Smooth muscle cell (in vitro differentiated cells): ENCODE data around the gene THEM5. TPM values are rescaled to one million over a fixed set of nuclear protein-coding genes. Genes with fewer than 3 reads are reported as not detected.

Source experiments
- DNase-seq: peaks from one replicate; lab custom pipeline; 2025; ENCODE audit not compliant: unreplicated experiment; lab: John Stamatoyannopoulos, UW
- H2AFZ ChIP-seq: fragments of 200-600 bp; sonication (generic); 2 replicates; pipeline ENCODE4 v1.6.0; 2016; ENCODE audit warnings: antibody characterized with exemption, low read depth, mild to moderate bottlenecking
- H3F3A ChIP-seq: fragments of 200-600 bp; sonication (generic); 2 replicates; pipeline ENCODE4 v1.6.0; 2017; ENCODE audit warnings: antibody characterized with exemption, low read depth
- H3K27ac ChIP-seq: fragments of 200-600 bp; sonication (generic); 2 replicates; pipeline ENCODE4 v1.5.1; 2016; ENCODE audit warnings: low read depth, mild to moderate bottlenecking
- H3K27me3 ChIP-seq: fragments of 200-600 bp; sonication (generic); 2 replicates; pipeline ENCODE4 v1.6.1; 2016; ENCODE audit warnings: low read depth, mild to moderate bottlenecking
- H3K36me3 ChIP-seq: fragments of 200-600 bp; sonication (generic); 2 replicates; pipeline ENCODE4 v1.5.1; 2016; ENCODE audit warnings: low read depth
- H3K4me1 ChIP-seq: fragments of 200-600 bp; sonication (generic); 2 replicates; pipeline ENCODE4 v1.5.1; 2016; ENCODE audit warnings: low read depth
- H3K4me2 ChIP-seq: fragments of 200-600 bp; sonication (generic); 2 replicates; pipeline ENCODE4 v1.6.0; 2016; ENCODE audit warnings: mild to moderate bottlenecking
- H3K4me3 ChIP-seq: fragments of 200-600 bp; sonication (generic); 2 replicates; pipeline ENCODE4 v1.5.1; 2016; ENCODE audit warnings: mild to moderate bottlenecking
- H3K79me2 ChIP-seq: fragments of 200-600 bp; sonication (generic); 2 replicates; pipeline ENCODE4 v1.6.0; 2016; ENCODE audit warnings: low read depth, mild to moderate bottlenecking
- H3K9ac ChIP-seq: fragments of 200-600 bp; sonication (generic); 2 replicates; pipeline ENCODE4 v1.6.0; 2016; ENCODE audit warnings: low read depth
- H3K9me3 ChIP-seq: fragments of 200-600 bp; sonication (generic); replicated peaks from 2 replicates; pipeline ENCODE4 v1.5.1; 2016; ENCODE audit warnings: low read depth
- H4K20me1 ChIP-seq: fragments of 200-600 bp; sonication (generic); 2 replicates; pipeline ENCODE4 v1.6.0; 2016; ENCODE audit warnings: low read depth
- CTCF ChIP-seq: fragments of 200-600 bp; sonication (generic); IDR thresholded peaks from 2 replicates; pipeline ENCODE4 v1.5.1; 2017; ENCODE audit warnings: borderline replicate concordance, mild to moderate bottlenecking, antibody characterized with exemption; ENCODE audit not compliant: insufficient read depth, poor library complexity, severe bottlenecking
- WGBS: methylation state at CpG from one replicate; pipeline ENCODE4 v1.1.7; 2016; ENCODE audit warnings: low lambda C conversion rate; 5-methylcytosine and 5-hydroxymethylcytosine counted together
- polyA plus RNA-seq: library from polyadenylated mRNA; unstranded; fragments of >200 nt; fragmentation: Nextera tagmentation; extraction: Ambion mirVana; gene quantifications from 2 replicates; pipeline ENCODE4 v1.2.1, GENCODE V29; 2016
- total RNA-seq: library from RNA; depleted of rRNA; stranded (reverse); fragments of >200 nt; gene quantifications from 2 replicates; pipeline ENCODE4 v1.2.3, GENCODE V29; 2014

The THEM5 gene
- total and polyA plus RNA-seq, 2 experiments from 2014 or later: 0.76 to 1.0 TPM

GRCh38 chr1:151867321-151867720, 13.8 kb upstream of the THEM5 start:
- DNase-seq: no peak
- Histone ChIP-seq H3K36me3 (no peaks in the 10 kb centered on the region), H3K9ac (no peak overlapping the region), H3K27me3 (no peaks in the 10 kb centered on the region), H3K27ac (no peak overlapping the region), H3K4me2 (no peak overlapping the region), H3F3A (no peaks in the 10 kb centered on the region), H3K9me3 (no peaks in the 10 kb centered on the region), H3K4me1 (peaks cover 5% of the 10 kb centered on the region), H3K4me3 (no peak overlapping the region), H3K79me2 (no peaks in the 10 kb centered on the region), H4K20me1 (no peaks in the 10 kb centered on the region), H2AFZ (no peak overlapping the region)
- no peak for TF ChIP-seq CTCF
- WGBS: 78% methylated on average over 2 of the region's 2 CpGs

DNA sequence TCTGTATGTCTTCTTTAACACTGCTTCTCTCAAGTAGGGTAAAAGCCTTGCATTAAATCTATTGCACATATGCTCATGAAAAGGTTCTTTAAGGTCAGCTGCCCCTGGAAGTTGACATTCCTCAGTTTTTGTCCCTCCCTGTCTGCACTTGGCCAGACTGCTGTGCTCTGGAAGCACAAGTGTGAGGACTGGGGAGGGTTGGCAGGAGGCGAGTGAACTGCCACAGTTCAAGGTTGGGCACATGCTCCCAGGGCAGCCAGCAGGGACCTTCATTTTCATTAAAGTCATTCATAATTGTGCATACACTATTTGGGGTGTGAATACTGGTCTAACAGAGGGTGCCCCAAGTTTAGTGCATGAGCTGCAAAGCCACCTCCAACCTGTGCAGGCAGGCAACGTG, 10.9 kb upstream of the THEM5 start:
- no peaks in the 10 kb centered on the region for H3K4me1 ChIP-seq
- H3K9me3 ChIP-seq: no peaks in the 10 kb centered on the region
- no peak for TF ChIP-seq CTCF
- WGBS: 44% methylated on average over 2 of the region's 2 CpGs
- no peak overlapping the region for H3K4me3 ChIP-seq
- H3K27ac ChIP-seq: no peak overlapping the region
- no peak overlapping the region for H2AFZ ChIP-seq
- H3K36me3 ChIP-seq: no peaks in the 10 kb centered on the region
- H4K20me1 ChIP-seq: no peaks in the 10 kb centered on the region
- no peak for DNase-seq
- H3K9ac ChIP-seq: no peak overlapping the region
- no peaks in the 10 kb centered on the region for H3F3A ChIP-seq
- H3K4me2 ChIP-seq: no peak overlapping the region
- no peaks in the 10 kb centered on the region for H3K79me2 ChIP-seq
- no peaks in the 10 kb centered on the region for H3K27me3 ChIP-seq

GRCh38 chr1:151862604-151863003, 9.1 kb upstream of the THEM5 start:
- no peaks in the 10 kb centered on the region for H3K9me3 ChIP-seq
- no peak overlapping the region for H3K4me2 ChIP-seq
- H4K20me1 ChIP-seq: no peaks in the 10 kb centered on the region
- H3K4me1 ChIP-seq: no peaks in the 10 kb centered on the region
- DNase-seq: no peak
- no peak overlapping the region for H3K4me3 ChIP-seq
- no peak overlapping the region for H3K27ac ChIP-seq
- TF ChIP-seq CTCF: no peak
- H3K36me3 ChIP-seq: no peaks in the 10 kb centered on the region
- H3K79me2 ChIP-seq: no peaks in the 10 kb centered on the region
- no peaks in the 10 kb centered on the region for H3F3A ChIP-seq
- no peak overlapping the region for H2AFZ ChIP-seq
- no peak overlapping the region for H3K9ac ChIP-seq
- H3K27me3 ChIP-seq: no peaks in the 10 kb centered on the region

GRCh38 chr1:151860504-151861187, 7.1 kb upstream of the THEM5 start:
- 50% methylated on average over 7 of the region's 7 CpGs for WGBS
- Histone ChIP-seq H2AFZ (no peak overlapping the region), H3K9me3 (no peaks in the 10 kb centered on the region), H3K27me3 (no peaks in the 10 kb centered on the region), H3K4me2 (no peak overlapping the region), H3K4me3 (no peak overlapping the region), H3K27ac (no peak overlapping the region), H3K9ac (no peak overlapping the region), H3F3A (no peaks in the 10 kb centered on the region), H3K4me1 (no peaks in the 10 kb centered on the region), H4K20me1 (no peaks in the 10 kb centered on the region), H3K79me2 (no peaks in the 10 kb centered on the region), H3K36me3 (no peaks in the 10 kb centered on the region)
- no peak for DNase-seq
- TF ChIP-seq CTCF: no peak
